Kidney epithelial cell (primary cell): ENCODE data around the gene CSTF3. TPM values are rescaled to one million over a fixed set of nuclear protein-coding genes. Genes with fewer than 3 reads are reported as not detected.
"Not testable (repeated sequence)": the region's sequence is repeated elsewhere in the genome, so short reads cannot be mapped to it uniquely, and the experiment has no call there.

Experiments
- DNase-seq: peaks from one replicate; pipeline ENCODE4 v3.0.0-alpha.2; 2010; ENCODE audit warnings: low read depth
- H3K27me3 ChIP-seq: 2 replicates; pipeline ENCODE4 v1.6.0; 2011; ENCODE audit warnings: low read length; ENCODE audit not compliant: control insufficient read depth, insufficient read depth
- H3K36me3 ChIP-seq: 2 replicates; pipeline ENCODE4 v1.5.1; 2011; ENCODE audit warnings: low read length; ENCODE audit not compliant: control insufficient read depth, insufficient read depth
- H3K4me3 ChIP-seq: 2 replicates; pipeline ENCODE4 v1.5.1; 2011; ENCODE audit warnings: low read depth, mild to moderate bottlenecking, control low read depth, low read length
- CTCF ChIP-seq: IDR thresholded peaks from 2 replicates; pipeline ENCODE4 v1.5.1; 2011; ENCODE audit warnings: mild to moderate bottlenecking, moderate library complexity, low read length, control low read depth, inconsistent platforms; ENCODE audit not compliant: insufficient read depth, poor library complexity, severe bottlenecking
- total RNA-seq: library from RNA; depleted of rRNA; stranded (reverse); fragments of >200 nt; gene quantifications from 2 replicates; pipeline ENCODE4 v1.2.3, GENCODE V29; 2015

CSTF3 gene
- total RNA-seq, 1 donor from 2014 or later, result 21.1 TPM

- DNase-seq, result no peak
- TF ChIP-seq CTCF, result no peak
- no peaks in the 10 kb centered on the region for H3K27me3 ChIP-seq
- H3K36me3 ChIP-seq, result no peaks in the 10 kb centered on the region
- no peak overlapping the region for H3K4me3 ChIP-seq
Observed at GRCh38 chr11:33134276-33134675, 27.0 kb downstream of the CSTF3 start.

GRCh38 chr11:33133761-33134160 lies 27.5 kb downstream of the CSTF3 start:
- DNase-seq, result no peak
- H3K4me3 ChIP-seq, result no peak overlapping the region
- no peak for TF ChIP-seq CTCF
- no peaks in the 10 kb centered on the region for H3K36me3 ChIP-seq
- no peaks in the 10 kb centered on the region for H3K27me3 ChIP-seq

- Histone ChIP-seq H3K36me3 (no peaks in the 10 kb centered on the region), H3K4me3 (no peak overlapping the region), H3K27me3 (no peaks in the 10 kb centered on the region)
- DNase-seq, result no peak
- TF ChIP-seq CTCF, result no peak
Observed at GRCh38 chr11:33132510-33132909, 28.8 kb downstream of the CSTF3 start.

GRCh38 chr11:33128739-33129138 lies 32.5 kb downstream of the CSTF3 start:
- no peak for DNase-seq

GRCh38 chr11:33125611-33126010 lies 35.7 kb downstream of the CSTF3 start:
- H3K27me3 ChIP-seq, result no peaks in the 10 kb centered on the region
- no peaks in the 10 kb centered on the region for H3K36me3 ChIP-seq
- DNase-seq, result no peak
- no peak overlapping the region for H3K4me3 ChIP-seq
- no peak for TF ChIP-seq CTCF

More at GRCh38 chr11:33128739-33129138, 32.5 kb downstream of the CSTF3 start:
- no peaks in the 10 kb centered on the region for H3K36me3 ChIP-seq
- no peak for TF ChIP-seq CTCF
- no peaks in the 10 kb centered on the region for H3K27me3 ChIP-seq
- H3K4me3 ChIP-seq, result no peak overlapping the region

GRCh38 chr11:33125025-33125424 lies 36.3 kb downstream of the CSTF3 start:
- H3K27me3 ChIP-seq, result no peaks in the 10 kb centered on the region
- H3K36me3 ChIP-seq, result no peaks in the 10 kb centered on the region
- no peak for DNase-seq
- no peak for TF ChIP-seq CTCF
- H3K4me3 ChIP-seq, result no peak overlapping the region

GRCh38 chr11:33122696-33123095 lies 38.6 kb downstream of the CSTF3 start:
- H3K27me3 ChIP-seq, H3K36me3 ChIP-seq, DNase-seq, H3K4me3 ChIP-seq: not testable (repeated sequence)
